ENCODE data around the gene SPTBN1. TPM values are rescaled to one million over a fixed set of nuclear protein-coding genes. Genes with fewer than 3 reads are reported as not detected.

SPTBN1 gene
- total and polyA plus RNA-seq, 2 of the 13 experiments (the other 11 are each of a cell fraction or from before 2014, with no cell fraction given), result 123 to 299 TPM

- TF ChIP-seq SKI (IDR thresholded peaks at IDR 0.05; ENCODE audit: partially characterized antibody) (peak; percentile 93), RCOR2 (CRISPR knock-in tag; IDR thresholded peaks at IDR 0.05) (peak; percentile 73; the same call in 1 of the 2 replicates), CBX5 (CRISPR knock-in tag; IDR thresholded peaks at IDR 0.05; ENCODE audit: borderline replicate concordance) (peak; percentile 37; the same call in 1 of the 2 replicates), MIER3 (CRISPR knock-in tag; IDR thresholded peaks at IDR 0.05; ENCODE audit: borderline replicate concordance) (peak; percentile 62; the same call in 1 of the 2 replicates), MAZ (IDR thresholded peaks at IDR 0.05; ENCODE audit: borderline replicate concordance, low read depth, low read length) (no peak), MAZ (CRISPR knock-in tag; IDR thresholded peaks at IDR 0.05; ENCODE audit: low read depth) (peak; percentile 35; the same call in 1 of the 2 replicates), ZBTB8A (CRISPR knock-in tag; IDR thresholded peaks at IDR 0.05; ENCODE audit: borderline replicate concordance, low read depth) (no peak), SIX4 (CRISPR knock-in tag; IDR thresholded peaks at IDR 0.05) (no peak; the same call in 1 of the 2 replicates), ZNF263 (CRISPR knock-in tag; IDR thresholded peaks at IDR 0.05) (peak; percentile 96), GATAD2A (CRISPR knock-in tag; IDR thresholded peaks at IDR 0.05) (peak; percentile 71), MXI1 (IDR thresholded peaks at IDR 0.05; ENCODE audit: borderline replicate concordance, low read depth, low read length) (peak; percentile 59; the same call in 1 of the 3 replicates), SMC3 (IDR thresholded peaks at IDR 0.05; ENCODE audit: low read length) (peak; percentile 48), ATF3 (CRISPR knock-in tag; IDR thresholded peaks at IDR 0.05) (peak; percentile 26; the same call in 1 of the 2 replicates), ZNF615 (CRISPR knock-in tag; IDR thresholded peaks at IDR 0.05; ENCODE audit: borderline replicate concordance) (0 out of 2 replicates have a peak, but pooled peaks have one; percentile 57), FOXA1 (IDR thresholded peaks at IDR 0.05) (peak; percentile 63), FOXA1 (CRISPR knock-in tag; IDR thresholded peaks at IDR 0.05) (peak; percentile 82), ZSCAN30 (CRISPR knock-in tag; IDR thresholded peaks at IDR 0.05) (no peak), PPARG (CRISPR knock-in tag; conservative IDR thresholded peaks at IDR 0.05) (peak; percentile 82), PLSCR1 (CRISPR knock-in tag; IDR thresholded peaks at IDR 0.05; ENCODE audit: borderline replicate concordance) (no peak), ZNF33B (CRISPR knock-in tag; IDR thresholded peaks at IDR 0.05) (0 out of 2 replicates have a peak, but pooled peaks have one; percentile 64), ATF7 (IDR thresholded peaks at IDR 0.05) (peak; percentile 32), ATF7 (CRISPR knock-in tag; IDR thresholded peaks at IDR 0.05) (no peak; the same call in 1 of the 2 replicates), FOXO1 (CRISPR knock-in tag; IDR thresholded peaks at IDR 0.05) (peak; percentile 60; the same call in 1 of the 2 replicates), TBX3 (IDR thresholded peaks at IDR 0.05; ENCODE audit: borderline replicate concordance) (peak; percentile 64; the same call in 1 of the 2 replicates), ZZZ3 (CRISPR knock-in tag; IDR thresholded peaks at IDR 0.05; ENCODE audit: borderline replicate concordance) (no peak), MNT (IDR thresholded peaks at IDR 0.05) (peak; percentile 67), GTF2F1 (IDR thresholded peaks at IDR 0.05; ENCODE audit: low read length) (no peak), ZSCAN21 (CRISPR knock-in tag; IDR thresholded peaks at IDR 0.05; ENCODE audit: borderline replicate concordance) (peak; percentile 33; the same call in 1 of the 2 replicates)
Observed at GRCh38 chr2:54589340-54590215, 133.5 kb downstream of the SPTBN1 start (continued).
